ENCODE data around the gene CDH13. TPM values are rescaled to one million over a fixed set of nuclear protein-coding genes. Genes with fewer than 3 reads are reported as not detected.

The CDH13 gene
- total and polyA plus RNA-seq, 12 donors: 0.86 to 30.6 (median 2.4) TPM

- H3K27me3 ChIP-seq: no peaks in the 10 kb centered on the region
- 77 to 82% (median 78%) methylated on average over 12 of the region's 12 CpGs for WGBS, 4 donors
- intact Hi-C loops (cut with DNase I): no loop called here
- DNase-seq: no peak
- no peak overlapping the region for H3K4me3 ChIP-seq
- H3K27ac ChIP-seq: no peak overlapping the region
- TF ChIP-seq CTCF (IDR thresholded peaks at IDR 0.05) (no peak), POLR2A (IDR thresholded peaks at IDR 0.05) (no peak)
- no peaks in the 10 kb centered on the region for H3K36me3 ChIP-seq (replicated peaks in 1 of 2)
- no peaks in the 10 kb centered on the region for H3K9me3 ChIP-seq (replicated peaks in 1 of 3)
- no peaks in the 10 kb centered on the region for H3K4me1 ChIP-seq (replicated peaks in 1 of 2)
Observed at GRCh38 chr16:82584553-82585152, 42.1 kb upstream of the CDH13 start.

GRCh38 chr16:82585675-82586074, 41.1 kb upstream of the CDH13 start:
- DNase-seq: no peak
- H3K9me3 ChIP-seq (replicated peaks in 1 of 3): no peaks in the 10 kb centered on the region
- intact Hi-C loops (cut with DNase I): no loop called here
- TF ChIP-seq POLR2A (IDR thresholded peaks at IDR 0.05) (no peak), CTCF (IDR thresholded peaks at IDR 0.05) (no peak)
- H3K36me3 ChIP-seq (replicated peaks in 1 of 2): no peaks in the 10 kb centered on the region
- H3K4me1 ChIP-seq (replicated peaks in 1 of 2): no peaks in the 10 kb centered on the region
- H3K27ac ChIP-seq: no peak overlapping the region
- no peak overlapping the region for H3K4me3 ChIP-seq
- H3K27me3 ChIP-seq: no peaks in the 10 kb centered on the region
- whole genome bisulfite sequencing, 4 donors: 76 to 79% (median 78%) methylated on average over 6 of the region's 6 CpGs

- H3K27me3 ChIP-seq: no peaks in the 10 kb centered on the region
- no peaks in the 10 kb centered on the region for H3K4me1 ChIP-seq (replicated peaks in 1 of 2)
- H3K27ac ChIP-seq: no peak overlapping the region
- intact Hi-C loops (cut with DNase I): no loop called here
- H3K36me3 ChIP-seq (replicated peaks in 1 of 2): no peaks in the 10 kb centered on the region
- DNase-seq: no peak
- H3K9me3 ChIP-seq (replicated peaks in 1 of 3): no peaks in the 10 kb centered on the region
- TF ChIP-seq POLR2A (IDR thresholded peaks at IDR 0.05) (no peak), CTCF (IDR thresholded peaks at IDR 0.05) (no peak)
- H3K4me3 ChIP-seq: no peak overlapping the region
Observed at GRCh38 chr16:82586130-82586529, 40.6 kb upstream of the CDH13 start.

- Histone ChIP-seq H3K27me3 (no peaks in the 10 kb centered on the region), H3K4me3 (no peak overlapping the region), H3K36me3 (replicated peaks in 1 of 2) (no peaks in the 10 kb centered on the region), H3K4me1 (replicated peaks in 1 of 2) (no peaks in the 10 kb centered on the region), H3K27ac (no peak overlapping the region), H3K9me3 (replicated peaks in 1 of 3) (no peaks in the 10 kb centered on the region)
- intact Hi-C loops (cut with DNase I): no loop called here
- WGBS, 4 donors: 81 to 92% (median 88%) methylated on average over 7 of the region's 7 CpGs
- TF ChIP-seq CTCF (IDR thresholded peaks at IDR 0.05) (no peak), POLR2A (IDR thresholded peaks at IDR 0.05) (no peak)
- DNase-seq: no peak
Observed at GRCh38 chr16:82587289-82587688, 39.5 kb upstream of the CDH13 start.

Measured in adrenal gland (tissue), 12 donors.